Measurements from ENCODE around the gene BLM. TPM values are rescaled to one million over a fixed set of nuclear protein-coding genes. Genes with fewer than 3 reads are reported as not detected.
A peak's percentile ranks its signal among the peaks of the same experiment; 100 is the strongest.

BLM gene
- total RNA-seq, 1 donor from 2014 or later: 64.3 TPM

DNA sequence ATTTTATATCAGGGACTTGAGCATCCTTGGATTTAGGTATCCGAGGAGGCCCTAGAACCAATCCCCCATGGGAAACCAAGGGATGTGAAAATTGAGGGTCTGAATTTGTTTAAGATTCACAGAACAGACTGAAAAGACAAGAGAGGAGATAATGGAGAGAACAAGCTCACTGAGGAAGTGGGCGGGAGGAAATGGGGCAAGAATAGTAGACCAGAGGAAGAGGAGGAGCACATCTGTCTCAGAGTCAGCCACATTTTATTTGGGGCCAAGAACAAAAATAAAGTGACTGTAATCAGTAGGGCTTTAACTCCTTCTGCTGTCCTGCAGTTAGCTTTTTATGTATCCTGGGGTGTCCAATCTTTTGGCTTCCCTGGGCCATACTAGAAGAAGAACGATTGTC is 63.8 kb downstream of the BLM start:
- H3K27ac Mint-ChIP-seq: peak overlapping the region; percentile 96
- H3K9me3 Mint-ChIP-seq: peaks cover 12% of the 10 kb centered on the region
- H3K4me3 Mint-ChIP-seq: peak overlapping the region; percentile 20
- intact Hi-C loops (cut with micrococcal nuclease): loop anchor here (5.0 kb wide), 1 partner anchor 39 kb away; no protein-coding TSS in a partner anchor
- peak; percentile 3 for DNase-seq (ENCODE audit: low spot score)
- H3K4me1 Mint-ChIP-seq (ENCODE audit: low read depth): peaks cover 36% of the 10 kb centered on the region
- no peaks in the 10 kb centered on the region for H3K27me3 Mint-ChIP-seq (ENCODE audit: insufficient read depth)
- H3K36me3 Mint-ChIP-seq (ENCODE audit: low read depth): peaks cover 44% of the 10 kb centered on the region

DNA sequence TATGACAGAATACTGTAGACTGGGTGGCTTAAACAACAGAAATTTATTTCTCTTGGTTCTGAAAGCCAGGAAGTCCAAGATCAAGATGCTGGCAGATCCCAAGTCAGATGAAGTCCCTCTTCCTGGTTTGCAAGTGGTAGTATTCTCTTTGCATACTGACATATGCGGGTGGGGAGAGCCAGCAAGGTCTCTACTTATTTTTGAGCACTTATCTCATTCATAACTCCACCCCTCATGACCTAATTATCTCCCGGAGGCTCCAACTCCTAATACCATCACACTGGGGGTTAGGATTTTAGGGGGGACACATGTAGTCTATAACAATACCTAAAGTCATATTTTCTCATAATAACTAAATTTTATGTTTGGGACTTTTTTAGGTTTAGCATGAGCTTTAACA is 65.3 kb downstream of the BLM start:
- peaks cover 36% of the 10 kb centered on the region for H3K4me1 Mint-ChIP-seq (ENCODE audit: low read depth)

DNA sequence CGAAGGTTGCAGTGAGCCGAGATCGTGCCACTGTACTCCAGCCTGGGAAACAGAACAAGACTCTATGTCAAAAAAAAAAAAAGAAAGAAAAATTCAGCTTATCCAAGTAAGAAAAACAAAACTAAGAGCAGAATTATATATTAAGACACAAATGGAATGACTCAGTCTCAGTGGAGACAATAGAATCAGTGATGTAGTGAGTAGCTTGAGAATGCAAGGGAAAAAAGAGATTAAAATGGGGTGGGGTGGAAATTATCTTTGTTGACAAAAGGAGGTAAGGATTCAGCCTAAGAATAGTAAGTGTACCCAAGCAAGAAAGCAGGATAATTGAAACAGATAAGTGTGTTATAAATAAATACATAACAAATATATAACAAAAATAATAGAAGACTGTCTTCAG is 70.7 kb downstream of the BLM start:
- Mint-ChIP-seq H3K4me3 (no peak overlapping the region), H3K27ac (no peak overlapping the region), H3K4me1 (ENCODE audit: low read depth) (peaks cover 22% of the 10 kb centered on the region), H3K9me3 (no peaks in the 10 kb centered on the region), H3K27me3 (ENCODE audit: insufficient read depth) (no peaks in the 10 kb centered on the region), H3K36me3 (ENCODE audit: low read depth) (peaks cover 38% of the 10 kb centered on the region)
- intact Hi-C loops (cut with micrococcal nuclease): no loop called here
- DNase-seq (ENCODE audit: low spot score): no peak

More for the DNA sequence above, 65.3 kb downstream of the BLM start:
- Mint-ChIP-seq H3K36me3 (ENCODE audit: low read depth) (peaks cover 40% of the 10 kb centered on the region), H3K9me3 (peaks cover 12% of the 10 kb centered on the region), H3K4me3 (no peak overlapping the region), H3K27me3 (ENCODE audit: insufficient read depth) (no peaks in the 10 kb centered on the region), H3K27ac (no peak overlapping the region)
- intact Hi-C loops (cut with micrococcal nuclease): loop anchor here (5.0 kb wide), 1 partner anchor 40 kb away; no protein-coding TSS in a partner anchor
- DNase-seq (ENCODE audit: low spot score): no peak

DNA sequence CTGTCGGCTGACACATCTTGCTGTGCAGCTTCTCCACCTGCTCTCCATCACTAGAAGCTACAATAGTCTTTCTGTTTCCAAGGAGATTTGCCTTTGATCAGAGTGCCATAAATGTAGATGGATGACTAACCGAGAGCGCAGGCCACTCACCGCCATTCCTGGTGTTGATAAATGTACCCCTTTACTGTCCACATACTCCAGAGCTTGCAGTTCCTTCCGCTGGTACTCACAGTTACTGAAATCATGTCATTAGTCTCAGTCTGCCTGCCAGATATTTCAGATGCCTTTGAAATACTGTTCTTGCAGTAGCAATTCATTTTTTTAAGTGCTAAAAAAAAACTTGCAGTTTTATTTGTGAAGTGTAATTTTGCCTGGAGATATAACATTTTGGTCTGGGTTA is 72.3 kb downstream of the BLM start:
- no peak overlapping the region for H3K4me3 Mint-ChIP-seq
- H3K4me1 Mint-ChIP-seq (ENCODE audit: low read depth): peaks cover 32% of the 10 kb centered on the region
- intact Hi-C loops (cut with micrococcal nuclease): no loop called here
- H3K9me3 Mint-ChIP-seq: no peaks in the 10 kb centered on the region
- DNase-seq (ENCODE audit: low spot score): no peak
- H3K27ac Mint-ChIP-seq: peak overlapping the region; percentile 23
- peaks cover 44% of the 10 kb centered on the region for H3K36me3 Mint-ChIP-seq (ENCODE audit: low read depth)
- H3K27me3 Mint-ChIP-seq (ENCODE audit: insufficient read depth): no peaks in the 10 kb centered on the region

DNA sequence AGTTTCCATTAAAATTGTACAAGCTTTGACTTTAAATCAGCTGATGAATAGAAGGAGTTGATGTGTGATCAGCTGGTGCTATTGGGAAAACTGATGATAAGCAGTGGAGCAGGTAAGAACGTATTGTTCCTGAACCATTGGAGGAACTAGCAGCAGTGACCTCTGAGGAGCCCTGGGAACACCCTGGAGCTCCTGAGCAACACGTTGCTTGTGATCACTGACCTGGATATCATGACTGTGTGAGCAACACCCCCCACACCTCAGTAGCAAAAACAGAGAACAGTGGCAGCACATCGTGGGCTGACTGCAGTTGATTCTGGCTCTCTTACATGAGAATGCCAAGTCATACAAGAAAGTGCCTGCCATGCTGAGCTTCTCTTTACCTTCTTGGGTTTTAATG is 72.9 kb downstream of the BLM start:
- Mint-ChIP-seq H3K9me3 (no peaks in the 10 kb centered on the region), H3K36me3 (ENCODE audit: low read depth) (peaks cover 42% of the 10 kb centered on the region), H3K27me3 (ENCODE audit: insufficient read depth) (no peaks in the 10 kb centered on the region), H3K27ac (no peak overlapping the region), H3K4me1 (ENCODE audit: low read depth) (peaks cover 26% of the 10 kb centered on the region), H3K4me3 (no peak overlapping the region)
- no peak for DNase-seq (ENCODE audit: low spot score)
- intact Hi-C loops (cut with micrococcal nuclease): loop anchor here (5.0 kb wide), 1 partner anchor 33 kb away; no protein-coding TSS in a partner anchor

DNA sequence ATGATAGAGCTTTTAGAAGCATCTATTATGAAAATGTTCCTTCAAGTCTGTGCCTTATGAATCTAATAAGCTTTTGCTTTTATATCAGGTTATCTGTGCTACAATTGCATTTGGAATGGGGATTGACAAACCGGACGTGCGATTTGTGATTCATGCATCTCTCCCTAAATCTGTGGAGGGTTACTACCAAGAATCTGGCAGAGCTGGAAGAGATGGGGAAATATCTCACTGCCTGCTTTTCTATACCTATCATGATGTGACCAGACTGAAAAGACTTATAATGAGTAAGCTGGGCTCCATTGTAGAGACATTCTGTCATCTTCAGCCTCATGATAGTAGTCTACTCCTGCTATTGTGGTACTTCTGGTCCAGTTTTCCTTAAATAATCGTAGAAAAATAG is 73.4 kb downstream of the BLM start:
- intact Hi-C loops (cut with micrococcal nuclease): loop anchor here (5.0 kb wide), 1 partner anchor 33 kb away; no protein-coding TSS in a partner anchor
- H3K4me3 Mint-ChIP-seq: no peak overlapping the region
- H3K9me3 Mint-ChIP-seq: no peaks in the 10 kb centered on the region
- DNase-seq (ENCODE audit: low spot score): no peak
- H3K4me1 Mint-ChIP-seq (ENCODE audit: low read depth): peaks cover 21% of the 10 kb centered on the region
- H3K36me3 Mint-ChIP-seq (ENCODE audit: low read depth): peaks cover 42% of the 10 kb centered on the region
- H3K27ac Mint-ChIP-seq: no peak overlapping the region
- no peaks in the 10 kb centered on the region for H3K27me3 Mint-ChIP-seq (ENCODE audit: insufficient read depth)

DNA sequence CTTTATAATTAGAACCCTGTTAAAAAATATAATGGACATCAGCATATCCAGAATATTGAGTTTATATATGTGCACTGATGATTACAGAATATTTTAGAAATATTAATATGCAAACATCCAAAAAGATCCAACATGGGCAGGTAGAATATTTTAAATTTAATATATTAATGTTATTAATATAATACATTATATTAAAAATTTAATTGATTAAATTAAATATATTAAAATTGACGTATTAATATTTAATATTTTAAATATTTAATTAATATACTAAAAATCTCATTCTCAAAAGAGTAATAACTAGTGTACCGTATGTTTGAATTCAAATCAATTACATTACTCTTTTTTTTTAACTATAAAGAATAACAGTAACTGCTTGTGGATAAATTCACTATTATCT is 77.4 kb downstream of the BLM start:
- DNase-seq (ENCODE audit: low spot score): no peak
- intact Hi-C loops (cut with micrococcal nuclease): loop anchor here (5.0 kb wide), 1 partner anchor 37 kb away; no protein-coding TSS in a partner anchor

DNA sequence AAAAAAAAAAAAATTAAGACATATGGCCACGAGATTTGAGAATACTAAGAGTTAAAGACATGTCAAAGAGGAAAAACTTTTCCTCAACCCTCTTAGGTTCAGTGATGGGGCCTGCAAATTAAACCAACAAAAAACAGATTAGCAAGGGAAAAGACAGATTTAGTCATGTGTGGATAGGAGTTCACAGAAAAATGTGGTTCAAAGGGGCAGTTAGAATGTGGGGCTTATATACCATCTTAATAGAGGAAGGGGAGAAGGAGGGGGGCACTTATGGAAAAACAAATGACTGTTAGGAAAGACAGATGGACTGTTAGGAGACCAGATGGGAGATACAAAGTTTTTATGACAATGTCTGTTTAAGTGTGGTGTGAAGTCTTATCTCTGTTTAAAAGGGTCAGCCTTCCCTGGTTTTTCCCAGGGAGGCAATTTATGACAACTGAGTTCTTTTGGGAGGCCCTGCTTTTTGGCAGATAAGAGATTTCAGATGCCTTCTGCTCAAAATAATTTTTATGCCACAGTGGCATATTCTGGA is 82.6 kb downstream of the BLM start:
- intact Hi-C loops (cut with micrococcal nuclease): no loop called here
- Mint-ChIP-seq H3K4me1 (ENCODE audit: low read depth) (peaks cover 48% of the 10 kb centered on the region), H3K4me3 (no peak overlapping the region), H3K27me3 (ENCODE audit: insufficient read depth) (no peaks in the 10 kb centered on the region), H3K36me3 (ENCODE audit: low read depth) (peaks cover 57% of the 10 kb centered on the region), H3K9me3 (no peaks in the 10 kb centered on the region), H3K27ac (peak overlapping the region; percentile 47)
- DNase-seq (ENCODE audit: low spot score): no peak

More for the DNA sequence above, 77.4 kb downstream of the BLM start:
- Mint-ChIP-seq H3K27me3 (ENCODE audit: insufficient read depth) (no peaks in the 10 kb centered on the region), H3K36me3 (ENCODE audit: low read depth) (peaks cover 58% of the 10 kb centered on the region), H3K9me3 (no peaks in the 10 kb centered on the region), H3K27ac (no peak overlapping the region), H3K4me3 (no peak overlapping the region), H3K4me1 (ENCODE audit: low read depth) (peaks cover 39% of the 10 kb centered on the region)

DNA sequence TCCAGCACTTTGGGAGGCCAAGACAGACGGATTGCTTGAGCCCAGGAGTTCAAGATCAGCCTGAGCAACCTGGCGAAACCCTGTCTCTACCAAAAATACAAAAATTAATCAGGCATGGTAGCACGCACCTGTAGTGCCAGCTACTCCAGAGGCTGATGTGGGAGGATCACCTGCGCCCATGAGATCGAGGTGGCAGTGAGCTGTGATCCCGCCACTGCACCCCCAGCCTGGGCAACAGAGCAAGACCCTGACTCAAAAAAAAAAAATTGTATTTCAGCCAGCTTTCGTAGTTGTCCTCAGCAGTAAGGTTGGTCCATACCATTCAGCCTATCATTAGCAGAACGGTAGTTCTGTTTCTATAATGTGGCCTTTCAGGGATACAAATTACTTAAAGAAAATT is 84.7 kb downstream of the BLM start:
- H3K4me3 Mint-ChIP-seq: no peak overlapping the region
- H3K27me3 Mint-ChIP-seq (ENCODE audit: insufficient read depth): no peaks in the 10 kb centered on the region
- no peak overlapping the region for H3K27ac Mint-ChIP-seq
- no peak for DNase-seq (ENCODE audit: low spot score)
- H3K36me3 Mint-ChIP-seq (ENCODE audit: low read depth): peaks cover 45% of the 10 kb centered on the region
- H3K4me1 Mint-ChIP-seq (ENCODE audit: low read depth): peaks cover 43% of the 10 kb centered on the region
- H3K9me3 Mint-ChIP-seq: no peaks in the 10 kb centered on the region
- intact Hi-C loops (cut with micrococcal nuclease): no loop called here

DNA sequence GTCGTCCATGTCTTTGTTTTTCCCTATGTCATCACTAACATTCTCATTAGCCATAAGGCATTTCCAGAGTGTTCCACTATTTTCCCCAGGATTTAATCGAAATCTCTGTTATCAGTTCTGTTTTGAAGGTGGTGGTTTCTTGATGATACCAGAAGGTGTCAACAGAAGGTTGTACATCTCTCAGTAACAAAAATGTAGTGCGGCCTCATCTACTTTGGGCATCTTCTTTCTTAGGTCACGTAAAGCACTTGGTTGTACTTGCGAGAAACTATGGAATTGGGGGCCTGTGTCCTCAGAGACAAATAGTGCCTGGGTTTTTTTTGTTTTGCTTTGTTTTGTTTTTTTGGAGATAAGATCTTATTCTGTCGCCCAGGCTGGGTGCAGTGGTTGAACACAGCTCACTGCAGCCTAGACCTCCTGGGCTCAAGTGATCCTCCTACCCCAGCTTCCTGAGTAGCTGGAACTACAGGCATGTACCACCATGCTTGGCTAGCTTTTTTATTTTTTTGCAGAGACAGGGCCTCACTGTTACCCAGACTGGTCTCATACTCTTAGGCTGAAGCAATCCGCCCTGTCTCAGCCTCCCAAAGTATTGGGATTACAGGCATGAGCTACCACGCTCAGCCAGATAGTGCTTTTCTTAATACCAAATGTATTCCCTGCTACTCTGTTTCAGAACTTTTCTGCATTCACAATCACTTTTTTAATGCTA is 90.1 kb downstream of the BLM start:
- Mint-ChIP-seq H3K4me1 (ENCODE audit: low read depth) (peaks cover 68% of the 10 kb centered on the region), H3K4me3 (peak overlapping the region; percentile 68), H3K36me3 (ENCODE audit: low read depth) (peaks cover 63% of the 10 kb centered on the region), H3K27me3 (ENCODE audit: insufficient read depth) (no peaks in the 10 kb centered on the region), H3K9me3 (no peaks in the 10 kb centered on the region), H3K27ac (peak overlapping the region; percentile 86)
- intact Hi-C loops (cut with micrococcal nuclease): loop anchor here (1.0 to 2.0 kb wide), 3 partner anchors 8 to 62 kb away; partner anchors contain the start of gene FURIN
- no peak for DNase-seq (ENCODE audit: low spot score)

DNA sequence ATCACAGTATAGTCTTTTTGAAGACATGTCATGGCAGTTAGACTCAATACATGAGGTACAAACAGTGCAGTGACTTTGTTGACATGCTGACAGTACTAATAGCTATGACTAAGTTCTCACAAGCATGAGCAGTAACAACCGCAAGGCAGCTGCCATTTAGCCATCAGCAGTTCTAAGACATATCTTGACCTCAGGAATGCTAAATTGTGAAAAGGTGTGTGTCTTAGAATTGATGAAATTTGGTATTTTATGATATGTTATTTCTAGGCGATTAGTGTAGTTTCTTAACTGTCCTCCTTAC is 90.6 kb downstream of the BLM start:
- Mint-ChIP-seq H3K27me3 (ENCODE audit: insufficient read depth) (no peaks in the 10 kb centered on the region), H3K9me3 (no peaks in the 10 kb centered on the region), H3K4me1 (ENCODE audit: low read depth) (peaks cover 70% of the 10 kb centered on the region), H3K36me3 (ENCODE audit: low read depth) (peaks cover 65% of the 10 kb centered on the region), H3K4me3 (peak overlapping the region; percentile 68), H3K27ac (peak overlapping the region; percentile 86)
- intact Hi-C loops (cut with micrococcal nuclease): loop anchor here (1.0 to 2.0 kb wide), 3 partner anchors 8 to 61 kb away; partner anchors contain the start of gene FURIN
- DNase-seq (ENCODE audit: low spot score): no peak

DNA sequence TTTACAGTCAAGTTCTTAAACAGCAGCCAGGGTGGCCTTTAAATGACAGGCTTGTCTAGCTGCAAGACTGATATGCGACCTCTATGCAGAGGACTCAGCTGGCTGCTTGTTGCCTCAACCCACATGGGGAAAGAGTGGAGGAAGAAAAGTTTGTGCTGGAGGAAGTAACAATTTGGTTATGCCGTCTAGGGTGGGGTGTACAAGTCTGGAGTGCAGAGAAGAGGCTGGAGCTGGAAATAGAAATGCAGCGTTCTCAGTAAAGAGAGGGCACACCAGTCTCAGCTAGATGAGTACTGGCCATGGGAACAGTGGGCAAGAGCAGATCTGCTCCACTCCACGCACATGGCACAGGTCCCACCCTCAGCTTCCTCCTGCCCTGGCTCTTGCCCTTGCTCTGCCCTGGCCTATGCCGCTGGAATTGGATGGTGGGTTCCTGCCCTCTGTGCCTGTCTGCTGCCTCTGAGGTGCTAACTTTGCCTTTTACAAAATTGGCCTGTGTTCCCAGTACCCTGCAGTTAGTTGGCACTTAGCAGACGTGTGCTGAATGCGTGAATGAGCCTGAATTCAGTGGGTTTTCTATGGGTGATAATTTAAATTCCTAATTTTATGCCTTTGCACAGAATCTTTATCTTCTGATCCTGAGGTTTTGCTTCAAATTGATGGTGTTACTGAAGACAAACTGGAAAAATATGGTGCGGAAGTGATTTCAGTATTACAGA is 91.5 kb downstream of the BLM start:
- Mint-ChIP-seq H3K27ac (peak overlapping the region; percentile 86), H3K4me3 (peak overlapping the region; percentile 68), H3K9me3 (no peaks in the 10 kb centered on the region), H3K4me1 (ENCODE audit: low read depth) (peaks cover 79% of the 10 kb centered on the region), H3K36me3 (ENCODE audit: low read depth) (peaks cover 68% of the 10 kb centered on the region), H3K27me3 (ENCODE audit: insufficient read depth) (no peaks in the 10 kb centered on the region)
- intact Hi-C loops (cut with micrococcal nuclease): no loop called here
- DNase-seq (ENCODE audit: low spot score): no peak

DNA sequence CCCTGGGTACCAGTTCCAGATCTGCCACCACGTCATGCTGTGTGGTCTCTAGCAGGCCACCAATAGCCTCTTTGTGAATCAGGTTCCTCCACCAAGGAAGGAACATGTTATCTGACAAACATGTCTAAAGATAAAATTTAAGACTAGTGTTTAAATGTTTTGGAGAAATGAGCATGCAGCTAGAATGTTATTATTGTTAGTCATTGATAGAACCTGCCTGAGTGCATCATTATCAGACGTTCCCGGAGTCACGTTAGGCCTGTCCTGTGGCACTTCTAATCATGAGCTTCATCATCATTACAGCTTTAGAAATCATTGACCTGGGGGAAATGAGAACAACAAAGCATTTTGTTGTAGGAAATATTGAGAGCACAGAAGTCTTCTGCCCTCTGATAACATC is 92.4 kb downstream of the BLM start:
- Mint-ChIP-seq H3K4me3 (no peak overlapping the region), H3K36me3 (ENCODE audit: low read depth) (peaks cover 66% of the 10 kb centered on the region), H3K9me3 (no peaks in the 10 kb centered on the region), H3K4me1 (ENCODE audit: low read depth) (peaks cover 80% of the 10 kb centered on the region), H3K27ac (peak overlapping the region; percentile 86), H3K27me3 (ENCODE audit: insufficient read depth) (no peaks in the 10 kb centered on the region)
- intact Hi-C loops (cut with micrococcal nuclease): no loop called here
- no peak for DNase-seq (ENCODE audit: low spot score)

All from activated T-helper 1 cell treated with anti-CD3 and anti-CD28 coated beads, Interleukin-12 subunit alpha, Interleukin-12 subunit beta, Interleukin-2, Interleukin-4 antibody, amounts not matched to agents 30 ng/mL and 10 ng/mL and 1 ng/mL, durations not matched to agents 14 hours and 24 hours and 36 hours (primary cell).